ENCODE data around the gene KRT32.

GRCh38 chr17:41419716-41420115 lies 47.5 kb downstream of the KRT32 start:
- TF ChIP-seq POLR2AphosphoS5 (IDR thresholded peaks at IDR 0.05; ENCODE audit: low read depth, low read length) = no peak
- TF ChIP-seq, protein P1, sequence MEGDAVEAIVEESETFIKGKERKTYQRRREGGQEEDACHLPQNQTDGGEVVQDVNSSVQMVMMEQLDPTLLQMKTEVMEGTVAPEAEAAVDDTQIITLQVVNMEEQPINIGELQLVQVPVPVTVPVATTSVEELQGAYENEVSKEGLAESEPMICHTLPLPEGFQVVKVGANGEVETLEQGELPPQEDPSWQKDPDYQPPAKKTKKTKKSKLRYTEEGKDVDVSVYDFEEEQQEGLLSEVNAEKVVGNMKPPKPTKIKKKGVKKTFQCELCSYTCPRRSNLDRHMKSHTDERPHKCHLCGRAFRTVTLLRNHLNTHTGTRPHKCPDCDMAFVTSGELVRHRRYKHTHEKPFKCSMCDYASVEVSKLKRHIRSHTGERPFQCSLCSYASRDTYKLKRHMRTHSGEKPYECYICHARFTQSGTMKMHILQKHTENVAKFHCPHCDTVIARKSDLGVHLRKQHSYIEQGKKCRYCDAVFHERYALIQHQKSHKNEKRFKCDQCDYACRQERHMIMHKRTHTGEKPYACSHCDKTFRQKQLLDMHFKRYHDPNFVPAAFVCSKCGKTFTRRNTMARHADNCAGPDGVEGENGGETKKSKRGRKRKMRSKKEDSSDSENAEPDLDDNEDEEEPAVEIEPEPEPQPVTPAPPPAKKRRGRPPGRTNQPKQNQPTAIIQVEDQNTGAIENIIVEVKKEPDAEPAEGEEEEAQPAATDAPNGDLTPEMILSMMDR (IDR thresholded peaks at IDR 0.05) = no peak
- TF ChIP-seq SIN3A (IDR thresholded peaks at IDR 0.05; ENCODE audit: borderline replicate concordance, insufficient read depth, low read depth, low read length) = no peak
- TF ChIP-seq REST (IDR thresholded peaks at IDR 0.05; ENCODE audit: insufficient read depth in 1 of 2, low read depth in 2 of 2, low read length in 1 of 2) = no peak

Data from Panc1 (cell line).